Breast epithelium (tissue), 4 donors: ENCODE results near the gene INCA1. TPM values are rescaled to one million over a fixed set of nuclear protein-coding genes. Genes with fewer than 3 reads are reported as not detected.

ENCODE experiments used
- DNase-seq, 2 donors: peaks; one replicate each; pipeline ENCODE4 v3.0.0-alpha.2; 2019; ENCODE audit warnings: low spot score in 2 of 2
- H3K27ac ChIP-seq, 2 donors: fragments of 200-600 bp; sonication (generic) in 1 of 2; one replicate each; pipeline ENCODE4 v1.5.1; 2016 to 2019; ENCODE audit warnings: mild to moderate bottlenecking in 1 of 2
- H3K27me3 ChIP-seq, 2 donors: fragments of 200-600 bp; sonication (generic) in 1 of 2; one replicate each; pipeline versions ENCODE4 v1.5.1 to v1.6.0; 2017 to 2019; ENCODE audit warnings: control low read depth in 1 of 2, mild to moderate bottlenecking in 1 of 2
- H3K36me3 ChIP-seq: fragments of 200-600 bp; one replicate; pipeline ENCODE4 v1.5.1; 2019
- H3K4me1 ChIP-seq, 2 donors: fragments of 200-600 bp; sonication (generic); one replicate each; pipeline ENCODE4 v1.5.1; 2016 to 2019; ENCODE audit warnings: control low read depth in 1 of 2
- H3K4me3 ChIP-seq, 3 donors: fragments of 200-600 bp; sonication (generic); 1 replicate in 2 of 3; 2 replicates in 1 of 3; pipeline ENCODE4 v1.5.1; 2016 to 2019; ENCODE audit warnings: mild to moderate bottlenecking in 3 of 3, moderate library complexity in 2 of 3
- H3K9me3 ChIP-seq, 2 donors: fragments of 200-600 bp; sonication (generic) in 1 of 2; one replicate each; pipeline ENCODE4 v1.5.1; 2016 to 2019; ENCODE audit warnings: control low read depth in 1 of 2
- CTCF ChIP-seq, 3 donors: fragments of 450-650 bp; IDR thresholded peaks; one replicate each; pipeline ENCODE4 v1.5.1; 2016 to 2017; ENCODE audit warnings: antibody characterized with exemption in 3 of 3, mild to moderate bottlenecking in 3 of 3, moderate library complexity in 3 of 3
- POLR2A ChIP-seq: fragments of 450-650 bp; IDR thresholded peaks from one replicate; pipeline ENCODE4 v1.6.1; 2016; ENCODE audit warnings: antibody characterized with exemption, mild to moderate bottlenecking, moderate library complexity
- POLR2AphosphoS5 ChIP-seq, 3 donors: sonication (generic); formaldehyde crosslinking; IDR thresholded peaks; one replicate each; pipeline ENCODE4 v1.6.1; 2017; ENCODE audit warnings: antibody characterized with exemption in 3 of 3
- intact Hi-C: fragments of 100-400 bp; cut with DNase I; formaldehyde crosslinking; loops from one replicate; pipeline ENCODE4 v1.15.1; 2023; ENCODE audit warnings: low total_unique reads
- total RNA-seq, 3 donors: library from RNA; depleted of rRNA; stranded (reverse); fragments of >200 nt; gene quantifications; one replicate each; pipeline ENCODE4 v1.1.0, GENCODE V29; 2016

The INCA1 gene
- total RNA-seq, 3 donors from 2014 or later, result 0.66 to 2.9 (median 1.9) TPM

GRCh38 chr17:4940555-4941318, 56.6 kb downstream of the INCA1 start:
- intact Hi-C loops, result no loop called here
- Histone ChIP-seq H3K36me3 (no peaks in the 10 kb centered on the region), H3K27me3 (no peaks in the 10 kb centered on the region), H3K4me3 (peak overlapping the region; percentile 83 to 85 (median 83)), H3K9me3 (no peaks in the 10 kb centered on the region), H3K4me1 (peaks cover 19 to 36% of the 10 kb centered on the region in 2 donors), H3K27ac (peak overlapping the region; percentile 97)
- TF ChIP-seq POLR2AphosphoS5 (IDR thresholded peaks at IDR 0.05), result no peak
- no peak for TF ChIP-seq POLR2A
- peak in 1 of 2 donors; percentile 72 for DNase-seq

- H3K4me1 ChIP-seq, result peaks cover 17 to 29% of the 10 kb centered on the region in 2 donors
These were observed 57.3 kb downstream of the INCA1 start, which contains the start of the genes RNF167 and SLC25A11 for GRCh38 chr17:4939796-4940554. TSS of gene RNF167 (plus strand) at chr17:4940268. CDS start at chr17:4940910, 642 bp downstream. TSS of gene SLC25A11 (minus strand) at chr17:4940046. CDS start at chr17:4939910, 136 bp downstream.

DNA sequence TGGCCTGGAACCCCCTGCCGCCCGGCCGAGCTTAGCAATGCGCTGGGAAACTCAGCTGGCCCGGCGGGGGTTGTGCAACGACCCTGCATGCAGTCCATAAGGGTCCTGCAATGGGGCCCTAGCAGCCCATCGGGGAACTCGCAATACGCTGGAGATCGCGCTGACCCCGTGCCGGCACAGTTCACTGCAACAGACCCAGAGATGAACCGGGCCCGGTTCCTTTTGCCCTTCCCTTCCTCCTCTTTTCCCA, 57.9 kb downstream of the INCA1 start:
- TF ChIP-seq POLR2AphosphoS5 (IDR thresholded peaks at IDR 0.05) (no peak), CTCF (IDR thresholded peaks at IDR 0.05) (no peak), POLR2A (no peak)

More at GRCh38 chr17:4939796-4940554, 57.3 kb downstream of the INCA1 start, which contains the start of the genes RNF167 and SLC25A11:
- H3K4me3 ChIP-seq, result peak within 1 kb of the TSS; percentile 83 to 85 (median 83)
- peak; percentile 73 to 82 (median 76) for TF ChIP-seq POLR2AphosphoS5 (IDR thresholded peaks at IDR 0.05)
- TF ChIP-seq CTCF (IDR thresholded peaks at IDR 0.05), result no peak
- no peak for TF ChIP-seq POLR2A
- H3K9me3 ChIP-seq, result no peaks in the 10 kb centered on the region
- H3K27ac ChIP-seq, result peak within 1 kb of the TSS; percentile 97
- no peaks in the 10 kb centered on the region for H3K27me3 ChIP-seq
- intact Hi-C loops, result no loop called here
- H3K36me3 ChIP-seq, result no peaks in the 10 kb centered on the region
- peak; percentile 95 to 97 for DNase-seq

DNA sequence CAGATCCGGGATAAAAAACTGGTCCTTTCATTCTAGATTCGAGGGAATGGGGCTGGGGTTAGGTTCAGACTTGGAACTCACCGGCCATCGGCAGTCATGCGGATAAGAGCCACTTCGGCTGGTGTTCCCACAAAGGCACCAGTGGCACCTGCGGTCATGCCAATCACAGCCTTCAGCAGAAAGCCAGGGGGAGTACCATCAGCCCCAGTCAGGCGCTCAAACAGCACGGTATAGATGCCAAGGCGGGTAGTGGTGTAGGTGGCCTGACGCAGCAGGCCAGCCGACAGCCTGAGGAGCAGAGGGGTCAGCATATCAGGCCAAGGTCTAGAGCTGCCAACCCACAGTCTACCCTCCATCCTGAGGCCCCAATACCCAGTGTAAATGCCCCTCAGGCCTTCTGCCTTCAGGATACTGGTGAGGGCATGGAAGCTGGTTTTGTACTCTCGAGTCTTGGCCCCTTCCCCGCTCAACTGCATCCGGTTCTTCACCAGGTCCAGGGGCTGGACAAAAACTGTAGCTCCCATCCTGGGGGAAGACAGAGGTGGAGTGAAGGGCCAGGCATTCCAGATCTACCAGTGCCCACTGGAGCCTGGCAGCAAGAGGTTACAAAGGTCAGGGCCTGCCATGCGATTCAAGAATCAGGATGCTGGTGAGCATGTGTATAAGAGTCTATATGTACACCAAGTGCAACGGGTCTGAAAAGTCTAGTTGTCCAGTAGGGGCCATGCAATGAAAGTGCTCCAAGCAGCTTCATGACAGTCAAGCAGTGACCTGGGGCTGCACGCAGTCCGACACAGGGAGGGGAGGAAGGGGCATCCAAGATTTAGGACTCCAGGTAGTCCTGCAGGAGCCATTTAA, 58.4 kb downstream of the INCA1 start:
- intact Hi-C loops, result no loop called here
- peak overlapping the region; percentile 97 for H3K27ac ChIP-seq
- H3K27me3 ChIP-seq, result no peaks in the 10 kb centered on the region
- H3K4me1 ChIP-seq, result peaks cover 17 to 32% of the 10 kb centered on the region in 2 donors
- peak overlapping the region; percentile 83 to 85 (median 83) for H3K4me3 ChIP-seq
- no peaks in the 10 kb centered on the region for H3K36me3 ChIP-seq
- DNase-seq, result no peak
- no peaks in the 10 kb centered on the region for H3K9me3 ChIP-seq
- TF ChIP-seq CTCF (IDR thresholded peaks at IDR 0.05) (no peak), POLR2AphosphoS5 (IDR thresholded peaks at IDR 0.05) (no peak), POLR2A (no peak)

More for the DNA sequence above, 57.9 kb downstream of the INCA1 start:
- no peaks in the 10 kb centered on the region for H3K9me3 ChIP-seq
- H3K27me3 ChIP-seq, result no peaks in the 10 kb centered on the region
- H3K4me1 ChIP-seq, result peaks cover 17 to 26% of the 10 kb centered on the region in 2 donors
- peak overlapping the region; percentile 83 to 85 (median 83) for H3K4me3 ChIP-seq
- intact Hi-C loops, result no loop called here
- no peak for DNase-seq
- H3K36me3 ChIP-seq, result no peaks in the 10 kb centered on the region
- peak overlapping the region; percentile 97 for H3K27ac ChIP-seq

Other genes with a start within 250 kb of the INCA1 start
- not detected for gene TM4SF5, start 225.6 kb downstream of the INCA1 start, total RNA-seq
- 1 to 10 TPM in 2 of 3 donors, under 1 TPM in 1; 0.98 to 5.0 (median 2.6) TPM for gene VMO1, start 211.2 kb downstream of the INCA1 start, total RNA-seq
- gene GLTPD2, start 208.6 kb downstream of the INCA1 start, total RNA-seq, result not detected
- gene PSMB6, start 201.4 kb downstream of the INCA1 start, total RNA-seq, result 100 to 1,000 TPM; 133 to 183 (median 164) TPM
- gene PLD2, start 190.4 kb downstream of the INCA1 start, total RNA-seq, result 10 to 100 TPM; 17.1 to 40.6 (median 30.3) TPM
- gene MINK1, start 164.2 kb downstream of the INCA1 start, total RNA-seq, result 10 to 100 TPM; 25.9 to 58.7 (median 42.0) TPM
- 10 to 100 TPM in 1 of 3 donors, 1 to 10 TPM in 1, not detected in 1; 3.9 to 10.5 TPM for gene C17orf107, start 98.0 kb downstream of the INCA1 start, total RNA-seq
- gene CHRNE, start 94.4 kb downstream of the INCA1 start, total RNA-seq, result 1 to 10 TPM in 1 of 3 donors, under 1 TPM in 2; 0.16 to 2.0 (median 0.73) TPM
- gene GP1BA, start 65.2 kb downstream of the INCA1 start, total RNA-seq, result not detected
- 10 to 100 TPM; 38.8 to 48.5 (median 42.6) TPM for gene SLC25A11, start 57.5 kb downstream of the INCA1 start, total RNA-seq
- 10 to 100 TPM; 38.3 to 49.0 (median 38.7) TPM for gene RNF167, start 57.3 kb downstream of the INCA1 start, total RNA-seq
- 100 to 1,000 TPM; 290 to 487 (median 379) TPM for gene PFN1, start 49.0 kb downstream of the INCA1 start, total RNA-seq
- 1 to 10 TPM; 1.6 to 4.6 (median 3.1) TPM for gene ENO3, start 46.4 kb downstream of the INCA1 start, total RNA-seq
- gene SPAG7, start 29.7 kb downstream of the INCA1 start, total RNA-seq, result 10 to 100 TPM; 42.6 to 57.8 (median 55.2) TPM
- gene CAMTA2, start 9.8 kb downstream of the INCA1 start, total RNA-seq, result 10 to 100 TPM; 11.0 to 17.7 (median 13.5) TPM
- gene KIF1C, start 428 bp upstream of the INCA1 start, total RNA-seq, result 10 to 100 TPM; 37.5 to 88.5 (median 50.5) TPM
- under 1 TPM; 0.29 to 0.98 (median 0.32) TPM for gene SLC52A1, start 37.9 kb upstream of the INCA1 start, total RNA-seq
- 1 to 10 TPM; 3.7 to 8.8 (median 4.9) TPM for gene ZFP3, start 80.9 kb upstream of the INCA1 start, total RNA-seq
- gene ZNF232, start 114.4 kb upstream of the INCA1 start, total RNA-seq, result 10 to 100 TPM in 1 of 3 donors, 1 to 10 TPM in 2; 5.1 to 13.8 (median 9.2) TPM
- under 1 TPM; 0.16 to 0.44 (median 0.33) TPM for gene USP6, start 118.5 kb upstream of the INCA1 start, total RNA-seq
- gene ZNF594, start 194.3 kb upstream of the INCA1 start, total RNA-seq, result 10 to 100 TPM in 2 of 3 donors, 1 to 10 TPM in 1; 9.4 to 27.7 (median 22.6) TPM
- 1 to 10 TPM; 1.3 to 5.6 (median 4.7) TPM for gene SCIMP, start 237.3 kb upstream of the INCA1 start, total RNA-seq